NCI-H1694 treated with DMSO at 0.1 percent for 48 hours (cell line): ENCODE results near the gene UBE2F.

Source experiments
- DNase-seq: peaks from one replicate; lab custom pipeline; 2025; lab: John Stamatoyannopoulos, UW

UBE2F gene

DNA sequence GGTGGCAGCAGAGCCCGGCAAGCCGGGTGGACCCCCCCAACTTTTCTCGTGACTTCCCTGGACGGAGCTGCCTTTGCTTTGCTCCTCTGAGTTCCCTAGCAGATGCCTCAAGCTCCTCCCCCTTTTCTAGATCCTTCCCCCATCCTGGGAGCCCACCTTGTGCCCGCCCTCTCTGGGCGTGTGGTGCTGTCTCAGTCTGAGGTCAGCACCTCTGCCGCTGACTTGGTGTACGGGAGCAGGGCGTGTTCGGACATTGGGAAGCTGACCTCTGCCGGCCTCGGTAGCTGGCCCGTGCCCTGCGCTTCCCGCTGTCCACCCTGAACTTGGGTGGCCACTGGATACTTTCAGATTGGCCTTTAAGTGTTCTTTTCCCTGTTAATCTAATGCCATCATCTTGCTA, 113.7 kb downstream of the UBE2F start:
- DNase-seq, result no peak

DNA sequence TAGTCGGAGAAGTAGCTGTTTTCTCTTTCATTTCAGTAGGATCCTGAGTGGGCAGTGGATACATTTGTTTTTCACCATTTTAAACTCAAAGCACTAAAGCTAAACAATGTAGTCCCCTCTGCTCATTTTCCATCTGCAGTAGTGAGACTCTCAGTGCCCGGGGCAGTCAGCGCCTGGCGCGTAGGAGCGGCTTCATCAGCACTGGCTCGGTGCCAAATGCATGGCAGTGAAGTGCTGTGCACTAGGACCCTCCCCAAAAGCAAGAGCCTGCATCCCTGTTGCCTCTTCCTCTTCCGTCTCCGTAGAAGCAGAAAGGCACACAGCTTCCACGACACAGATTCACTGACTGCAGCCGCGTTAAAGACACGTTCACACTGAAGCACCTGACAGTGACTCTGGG, 114.3 kb downstream of the UBE2F start:
- no peak for DNase-seq

- DNase-seq, result no peak
These were observed 114.7 kb downstream of the UBE2F start for GRCh38 chr2:238081561-238081960.

DNA sequence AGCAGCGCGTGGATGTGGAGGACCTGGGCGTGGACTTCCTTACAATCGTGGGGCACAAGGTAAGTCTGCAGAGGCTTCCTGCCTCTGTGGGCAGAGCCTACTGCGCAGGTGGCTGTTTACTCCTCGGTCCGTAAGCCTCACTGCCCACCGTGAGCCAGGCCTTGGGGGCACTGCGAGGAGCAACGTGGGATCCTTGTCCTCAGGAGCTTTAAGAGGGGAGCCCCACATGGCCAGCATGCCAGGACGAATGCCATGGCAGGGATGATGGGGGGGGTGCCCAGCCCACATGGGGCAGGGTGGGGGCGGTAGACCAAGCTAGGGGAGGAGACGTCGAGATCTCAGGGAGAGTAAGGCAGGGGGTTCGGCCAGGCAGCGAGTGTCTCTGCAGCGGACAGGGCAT, 115.3 kb downstream of the UBE2F start:
- DNase-seq, result no peak

GRCh38 chr2:238082827-238083226, 116.0 kb downstream of the UBE2F start:
- no peak for DNase-seq

GRCh38 chr2:238083919-238084318, 117.1 kb downstream of the UBE2F start:
- no peak for DNase-seq

- no peak for DNase-seq
These were observed 117.9 kb downstream of the UBE2F start for GRCh38 chr2:238084761-238085160.

DNA sequence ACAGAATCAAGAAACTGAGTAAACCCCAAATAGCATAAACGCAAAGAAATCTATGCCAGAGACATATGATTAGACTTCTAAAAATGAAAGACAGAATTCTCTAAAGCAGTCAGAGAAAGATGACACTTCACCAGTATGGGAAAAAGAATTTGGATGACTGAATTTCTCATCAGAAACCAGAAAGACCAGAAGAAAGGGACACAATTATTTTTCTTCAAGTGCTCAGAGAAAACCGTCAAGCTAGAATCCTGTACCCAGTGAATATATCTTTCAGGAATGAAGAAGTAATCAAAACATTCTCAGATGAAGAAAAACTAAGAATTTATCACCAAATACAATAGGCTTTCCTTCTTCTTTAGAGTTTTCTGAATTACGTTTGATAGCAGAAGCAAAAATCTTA, 119.1 kb downstream of the UBE2F start:
- DNase-seq, result no peak

GRCh38 chr2:238087211-238087610, 120.4 kb downstream of the UBE2F start:
- DNase-seq, result no peak

GRCh38 chr2:238090887-238091286, 124.1 kb downstream of the UBE2F start:
- DNase-seq, result no peak

- no peak for DNase-seq
These were observed 124.7 kb downstream of the UBE2F start for GRCh38 chr2:238091436-238092060.
